WI38 (cell line): ENCODE data around the gene COL17A1.

Experiments used
- H3K4me3 ChIP-seq: 2 replicates; pipeline ENCODE4 v1.5.1; 2011; ENCODE audit warnings: low read depth, mild to moderate bottlenecking, control low read depth, low read length
- TF ChIP-seq, protein P1 (sequence below): IDR thresholded peaks from 2 replicates; pipeline ENCODE4 v1.5.1; 2012; ENCODE audit warnings: low read depth, mild to moderate bottlenecking, control low read depth, low read length

The COL17A1 gene

DNA sequence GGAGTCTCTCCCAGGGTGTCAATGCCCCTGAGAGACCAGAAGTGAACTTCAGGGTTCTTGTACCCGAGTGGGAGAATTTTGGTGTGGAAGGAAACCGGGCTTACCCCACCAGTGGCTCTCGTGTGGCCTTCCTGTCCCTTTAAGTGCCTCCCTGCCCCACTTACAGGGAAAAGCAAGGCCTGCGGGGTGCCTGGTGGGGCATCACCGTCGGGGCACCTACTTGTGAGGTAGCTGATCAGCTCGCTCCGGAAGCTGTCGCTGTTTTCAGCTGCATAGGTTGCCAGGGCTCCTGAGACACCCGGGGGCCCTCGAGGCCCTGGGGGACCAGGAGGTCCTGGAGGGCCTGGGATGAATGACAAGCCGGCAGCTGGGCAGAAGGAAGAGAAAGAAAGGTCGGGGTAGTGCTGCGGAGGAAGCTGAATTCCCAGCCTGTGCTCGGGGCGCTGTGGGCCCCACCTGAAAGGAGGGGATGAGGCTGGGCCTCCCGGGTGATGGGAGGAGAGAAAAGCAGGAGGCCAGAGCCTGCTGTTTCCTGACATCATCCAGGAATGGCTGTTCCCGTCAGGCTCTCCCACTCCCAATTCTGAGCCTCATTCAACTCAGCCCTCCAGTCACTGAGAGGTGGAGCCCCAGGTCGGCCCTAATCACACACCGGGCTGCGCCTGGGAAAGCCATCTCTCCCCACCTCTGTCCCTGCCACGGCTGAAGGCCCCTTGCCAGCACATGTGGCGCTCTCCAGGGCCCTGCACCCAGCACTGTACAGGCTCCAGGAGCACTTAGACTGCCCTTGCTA lies 51.1 kb downstream of the COL17A1 start:
- no peak overlapping the region for H3K4me3 ChIP-seq
- TF ChIP-seq, protein P1, sequence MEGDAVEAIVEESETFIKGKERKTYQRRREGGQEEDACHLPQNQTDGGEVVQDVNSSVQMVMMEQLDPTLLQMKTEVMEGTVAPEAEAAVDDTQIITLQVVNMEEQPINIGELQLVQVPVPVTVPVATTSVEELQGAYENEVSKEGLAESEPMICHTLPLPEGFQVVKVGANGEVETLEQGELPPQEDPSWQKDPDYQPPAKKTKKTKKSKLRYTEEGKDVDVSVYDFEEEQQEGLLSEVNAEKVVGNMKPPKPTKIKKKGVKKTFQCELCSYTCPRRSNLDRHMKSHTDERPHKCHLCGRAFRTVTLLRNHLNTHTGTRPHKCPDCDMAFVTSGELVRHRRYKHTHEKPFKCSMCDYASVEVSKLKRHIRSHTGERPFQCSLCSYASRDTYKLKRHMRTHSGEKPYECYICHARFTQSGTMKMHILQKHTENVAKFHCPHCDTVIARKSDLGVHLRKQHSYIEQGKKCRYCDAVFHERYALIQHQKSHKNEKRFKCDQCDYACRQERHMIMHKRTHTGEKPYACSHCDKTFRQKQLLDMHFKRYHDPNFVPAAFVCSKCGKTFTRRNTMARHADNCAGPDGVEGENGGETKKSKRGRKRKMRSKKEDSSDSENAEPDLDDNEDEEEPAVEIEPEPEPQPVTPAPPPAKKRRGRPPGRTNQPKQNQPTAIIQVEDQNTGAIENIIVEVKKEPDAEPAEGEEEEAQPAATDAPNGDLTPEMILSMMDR = no peak

DNA sequence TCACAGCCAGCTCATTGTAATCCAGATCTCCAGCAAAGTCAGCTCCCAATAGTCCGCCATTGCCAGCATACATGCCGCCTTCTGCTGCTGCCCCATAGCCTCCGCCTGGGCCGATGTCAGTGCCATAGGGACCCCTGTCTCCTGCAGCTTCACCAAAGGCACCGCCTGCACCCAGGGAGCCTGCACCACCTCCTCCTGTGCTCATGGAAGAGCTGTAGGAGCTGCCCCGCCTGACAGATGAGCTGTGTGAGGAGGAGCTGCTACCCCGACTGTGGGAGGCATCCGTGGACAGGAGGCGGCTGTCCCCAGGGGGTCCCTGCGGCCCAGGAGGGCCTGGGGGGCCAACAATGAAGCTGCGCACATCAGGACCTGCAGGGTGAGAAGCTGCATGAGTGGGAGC lies 51.7 kb downstream of the COL17A1 start:
- no peak overlapping the region for H3K4me3 ChIP-seq
- TF ChIP-seq, protein P1 = no peak

DNA sequence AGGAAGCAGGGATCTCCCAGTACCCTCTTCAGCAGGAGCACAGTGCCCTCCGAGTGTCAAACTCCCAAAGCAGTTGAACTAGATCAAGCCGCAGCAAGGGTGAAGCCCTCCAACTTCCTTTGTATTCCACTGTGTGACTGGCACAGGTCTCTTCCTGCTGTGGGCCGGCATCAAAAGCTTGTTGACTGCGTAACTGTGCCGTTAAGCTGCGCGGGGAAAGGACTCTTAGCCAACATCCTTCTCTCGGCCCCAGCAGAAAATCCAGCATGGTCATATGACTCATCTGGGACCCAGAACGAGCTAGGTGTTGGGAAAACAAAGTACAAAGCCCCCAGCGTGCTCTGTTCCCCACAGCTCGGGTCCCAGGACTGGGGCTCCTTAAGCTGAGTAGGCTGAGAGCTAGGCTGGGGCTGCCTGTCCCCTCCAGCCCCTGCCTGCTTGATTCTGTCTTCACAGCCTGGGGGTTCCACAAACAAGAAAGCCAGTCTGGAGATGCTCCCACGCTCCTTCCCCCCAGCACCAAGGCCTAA lies 52.2 kb downstream of the COL17A1 start:
- TF ChIP-seq, protein P1 = no peak
- no peak overlapping the region for H3K4me3 ChIP-seq

DNA sequence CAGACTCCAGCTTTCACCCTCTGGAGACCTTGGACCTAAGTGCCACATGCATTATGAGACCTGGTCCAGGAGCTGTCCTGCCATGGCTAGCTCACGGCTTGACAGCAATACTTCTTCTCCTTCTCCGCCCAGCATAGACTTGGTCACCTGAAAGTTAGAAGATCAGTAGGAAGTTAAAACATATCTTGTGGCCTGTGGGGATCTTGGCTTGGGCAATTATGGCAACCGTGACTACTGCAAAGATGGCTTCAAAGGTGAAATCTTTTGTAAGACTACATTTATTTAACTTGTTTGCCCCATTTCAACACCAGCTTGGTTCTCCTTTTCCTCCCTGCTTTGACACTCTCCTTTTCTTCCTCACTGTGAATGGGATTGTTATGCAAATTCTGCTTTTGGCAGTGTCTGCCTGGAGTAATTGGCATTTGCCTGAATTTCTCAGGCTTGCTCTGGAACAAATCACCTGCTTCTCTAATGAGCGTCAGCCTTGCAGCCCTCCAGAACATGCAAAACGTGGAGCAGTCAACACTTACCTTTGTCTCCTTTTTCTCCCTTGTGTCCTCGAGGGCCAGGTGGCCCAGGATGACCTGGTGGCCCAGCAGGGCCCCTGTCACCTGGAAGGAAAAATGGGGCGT lies 53.4 kb downstream of the COL17A1 start:
- no peak overlapping the region for H3K4me3 ChIP-seq
- TF ChIP-seq, protein P1 = no peak

GRCh38 chr10:104031631-104032030 lies 54.0 kb downstream of the COL17A1 start:
- TF ChIP-seq, protein P1 = no peak
- H3K4me3 ChIP-seq = no peak overlapping the region

DNA sequence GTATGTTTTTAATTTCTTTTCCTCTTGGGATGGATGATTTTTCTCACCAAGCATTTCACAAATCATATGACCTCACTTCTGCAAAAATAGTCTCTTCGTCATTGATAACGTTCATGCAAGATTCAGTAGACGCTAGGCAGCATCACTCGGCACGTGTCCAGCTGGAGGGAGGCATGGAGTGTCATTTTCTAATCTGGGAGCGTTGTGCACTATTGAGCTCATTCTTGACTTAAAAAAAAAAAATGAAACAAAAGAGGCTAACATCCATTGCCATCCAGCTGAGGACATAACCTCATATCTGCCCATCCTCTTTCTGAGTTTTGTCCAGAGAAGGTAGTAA lies 56.2 kb downstream of the COL17A1 start:
- TF ChIP-seq, protein P1 = no peak
- no peak overlapping the region for H3K4me3 ChIP-seq
